ENCODE measurements around the gene NRIP1.

DNA sequence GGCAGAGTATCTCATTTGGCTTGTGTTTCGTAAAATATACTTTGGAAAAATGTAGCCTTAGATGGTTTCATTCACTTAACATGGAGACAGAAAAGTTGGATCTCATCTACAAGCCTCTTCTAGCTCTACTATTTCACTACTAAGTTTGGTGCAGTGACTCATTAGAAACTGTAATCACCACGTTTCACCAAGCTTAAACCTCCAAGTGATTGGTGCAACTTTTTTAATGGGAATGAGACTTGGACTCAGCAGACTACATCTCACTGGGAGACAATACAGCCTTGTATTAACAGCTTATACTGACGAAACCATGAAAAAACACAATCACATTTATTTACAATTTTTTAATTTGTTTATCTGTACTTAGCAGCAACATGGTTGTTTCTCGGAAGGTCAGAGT is 29.9 kb upstream of the NRIP1 start:
- TF ChIP-seq CTCF (IDR thresholded peaks at IDR 0.05), result no peak
- TF ChIP-seq POLR2A (IDR thresholded peaks at IDR 0.05), result no peak
- no peak for TF ChIP-seq POLR2AphosphoS5 (IDR thresholded peaks at IDR 0.05)

All from suprapubic skin (tissue), 4 donors.